Activated T-cell treated with anti-CD3 and anti-CD28 coated beads, Interleukin-2, amount 50 U/mL, for 72 hours (primary cell): Measurements from ENCODE around the gene NRIP2. TPM values are rescaled to one million over a fixed set of nuclear protein-coding genes. Genes with fewer than 3 reads are reported as not detected.

Experiments
- ATAC-seq, 2 donors: fragments of 150-1000 bp; cut with Tn5 transposase; replicated peaks in 1 of 2; 2 replicates each; pipeline ENCODE4 v1.10.0; 2021; ENCODE audit warnings: moderate library complexity in 2 of 2, mild to moderate bottlenecking in 1 of 2
- DNase-seq, 2 donors: peaks; one replicate each; pipeline ENCODE4 v3.0.0; 2021 to 2022; ENCODE audit warnings: mixed read lengths in 1 of 2
- H3K27ac Mint-ChIP-seq: one replicate; pipeline ENCODE4 v1.8.0; 2022; ENCODE audit warnings: mild to moderate bottlenecking, moderate library complexity, mixed read lengths
- H3K27me3 Mint-ChIP-seq: one replicate; pipeline ENCODE4 v1.8.0; 2022; ENCODE audit warnings: low read depth, mixed read lengths
- H3K36me3 Mint-ChIP-seq, 2 donors: one replicate each; pipeline ENCODE4 v1.8.0; 2022; ENCODE audit warnings: mixed read lengths in 2 of 2, mild to moderate bottlenecking in 1 of 2; ENCODE audit not compliant: insufficient read depth in 2 of 2
- H3K4me1 Mint-ChIP-seq: one replicate; pipeline ENCODE4 v1.8.0; 2022; ENCODE audit warnings: low read depth, mixed read lengths
- H3K4me3 Mint-ChIP-seq, 2 donors: one replicate each; pipeline ENCODE4 v1.8.0; 2022; ENCODE audit warnings: mild to moderate bottlenecking in 2 of 2, mixed read lengths in 2 of 2, moderate library complexity in 2 of 2
- H3K9me3 Mint-ChIP-seq, 2 donors: one replicate each; pipeline ENCODE4 v1.8.0; 2022; ENCODE audit warnings: mixed read lengths in 2 of 2
- total RNA-seq, 2 donors: library from RNA; stranded (reverse); gene quantifications; one replicate each; pipeline ENCODE4 v1.2.3, GENCODE V29; 2022

The NRIP2 gene
- total RNA-seq, 2 donors from 2014 or later: not detected

GRCh38 chr12:2835691-2836403 is 1.0 kb upstream of the NRIP2 start:
- Mint-ChIP-seq H3K27me3 (no peaks in the 10 kb centered on the region), H3K4me3 (no peak overlapping the region), H3K4me1 (no peaks in the 10 kb centered on the region), H3K9me3 (no peaks in the 10 kb centered on the region), H3K27ac (peak overlapping the region; percentile 22), H3K36me3 (peaks cover 2 to 4% of the 10 kb centered on the region in 2 donors)
- no peak for ATAC-seq
- DNase-seq: no peak

GRCh38 chr12:2833810-2834209 is 1.0 kb downstream of the NRIP2 start:
- H3K9me3 Mint-ChIP-seq: no peaks in the 10 kb centered on the region
- no peak overlapping the region for H3K27ac Mint-ChIP-seq
- no peak overlapping the region for H3K4me3 Mint-ChIP-seq
- DNase-seq: no peak
- no peaks in the 10 kb centered on the region for H3K4me1 Mint-ChIP-seq
- H3K27me3 Mint-ChIP-seq: no peaks in the 10 kb centered on the region
- H3K36me3 Mint-ChIP-seq: peaks cover 2% of the 10 kb centered on the region in 2 donors
- ATAC-seq: no peak

GRCh38 chr12:2833327-2833726 is 1.5 kb downstream of the NRIP2 start:
- no peak for ATAC-seq
- Mint-ChIP-seq H3K4me1 (no peaks in the 10 kb centered on the region), H3K27ac (no peak overlapping the region), H3K9me3 (no peaks in the 10 kb centered on the region), H3K27me3 (no peaks in the 10 kb centered on the region), H3K36me3 (peaks cover 2% of the 10 kb centered on the region in 2 donors), H3K4me3 (no peak overlapping the region)
- no peak for DNase-seq

GRCh38 chr12:2832550-2833127 is 2.2 kb downstream of the NRIP2 start:
- DNase-seq: no peak
- Mint-ChIP-seq H3K4me3 (no peak overlapping the region), H3K9me3 (no peaks in the 10 kb centered on the region), H3K36me3 (peaks cover 2% of the 10 kb centered on the region in 2 donors), H3K27ac (peak overlapping the region; percentile 24), H3K4me1 (no peaks in the 10 kb centered on the region), H3K27me3 (no peaks in the 10 kb centered on the region)
- no peak for ATAC-seq

GRCh38 chr12:2829275-2829674 is 5.6 kb downstream of the NRIP2 start:
- no peaks in the 10 kb centered on the region for H3K4me1 Mint-ChIP-seq
- H3K27me3 Mint-ChIP-seq: no peaks in the 10 kb centered on the region
- H3K27ac Mint-ChIP-seq: no peak overlapping the region
- H3K4me3 Mint-ChIP-seq: no peak overlapping the region
- H3K9me3 Mint-ChIP-seq: no peaks in the 10 kb centered on the region
- H3K36me3 Mint-ChIP-seq: peaks cover 0 to 7% of the 10 kb centered on the region in 2 donors
- DNase-seq (no peak), ATAC-seq (no peak)

GRCh38 chr12:2826721-2827515 is 7.9 kb downstream of the NRIP2 start:
- peaks cover 0 to 7% of the 10 kb centered on the region in 2 donors for H3K36me3 Mint-ChIP-seq
- H3K27me3 Mint-ChIP-seq: no peaks in the 10 kb centered on the region
- DNase-seq (no peak), ATAC-seq (no peak)
- H3K4me1 Mint-ChIP-seq: no peaks in the 10 kb centered on the region
- H3K4me3 Mint-ChIP-seq: no peak overlapping the region
- H3K9me3 Mint-ChIP-seq: no peaks in the 10 kb centered on the region
- H3K27ac Mint-ChIP-seq: no peak overlapping the region

GRCh38 chr12:2826036-2826435 is 8.8 kb downstream of the NRIP2 start:
- H3K4me3 Mint-ChIP-seq: no peak overlapping the region
- peak overlapping the region; percentile 66 for H3K27ac Mint-ChIP-seq
- peaks cover 0 to 7% of the 10 kb centered on the region in 2 donors for H3K36me3 Mint-ChIP-seq
- DNase-seq (no peak), ATAC-seq (no peak)
- H3K9me3 Mint-ChIP-seq: no peaks in the 10 kb centered on the region
- no peaks in the 10 kb centered on the region for H3K4me1 Mint-ChIP-seq
- no peaks in the 10 kb centered on the region for H3K27me3 Mint-ChIP-seq

GRCh38 chr12:2825132-2825531 is 9.7 kb downstream of the NRIP2 start:
- Mint-ChIP-seq H3K27ac (no peak overlapping the region), H3K27me3 (no peaks in the 10 kb centered on the region), H3K9me3 (no peaks in the 10 kb centered on the region), H3K4me3 (no peak overlapping the region), H3K4me1 (no peaks in the 10 kb centered on the region), H3K36me3 (peaks cover 1 to 8% of the 10 kb centered on the region in 2 donors)
- DNase-seq: no peak
- no peak for ATAC-seq

- ATAC-seq (no peak), DNase-seq (no peak)
- H3K4me3 Mint-ChIP-seq: no peak overlapping the region
- H3K27ac Mint-ChIP-seq: no peak overlapping the region
- H3K9me3 Mint-ChIP-seq: no peaks in the 10 kb centered on the region
- peaks cover 1 to 11% of the 10 kb centered on the region in 2 donors for H3K36me3 Mint-ChIP-seq
- H3K27me3 Mint-ChIP-seq: no peaks in the 10 kb centered on the region
- no peaks in the 10 kb centered on the region for H3K4me1 Mint-ChIP-seq
Observed at GRCh38 chr12:2824541-2824940, 10.3 kb downstream of the NRIP2 start.

- Mint-ChIP-seq H3K4me1 (no peaks in the 10 kb centered on the region), H3K36me3 (peaks cover 1 to 11% of the 10 kb centered on the region in 2 donors), H3K27me3 (no peaks in the 10 kb centered on the region), H3K9me3 (no peaks in the 10 kb centered on the region), H3K4me3 (no peak overlapping the region), H3K27ac (no peak overlapping the region)
- ATAC-seq: no peak
- DNase-seq: no peak
Observed at GRCh38 chr12:2823483-2823882, 11.4 kb downstream of the NRIP2 start.

GRCh38 chr12:2820432-2820831 is 14.4 kb downstream of the NRIP2 start:
- no peak for ATAC-seq
- peaks cover 5% of the 10 kb centered on the region for H3K4me1 Mint-ChIP-seq
- DNase-seq: no peak
- H3K27me3 Mint-ChIP-seq: no peaks in the 10 kb centered on the region
- H3K4me3 Mint-ChIP-seq: no peak overlapping the region
- no peak overlapping the region for H3K27ac Mint-ChIP-seq
- peaks cover 1 to 21% of the 10 kb centered on the region in 2 donors for H3K36me3 Mint-ChIP-seq
- no peaks in the 10 kb centered on the region for H3K9me3 Mint-ChIP-seq

- Mint-ChIP-seq H3K4me1 (peaks cover 11% of the 10 kb centered on the region), H3K36me3 (peaks cover 1 to 18% of the 10 kb centered on the region in 2 donors), H3K4me3 (no peak overlapping the region), H3K27me3 (no peaks in the 10 kb centered on the region), H3K27ac (no peak overlapping the region), H3K9me3 (no peaks in the 10 kb centered on the region)
- DNase-seq (no peak), ATAC-seq (no peak)
Observed at GRCh38 chr12:2819810-2820209, 15.0 kb downstream of the NRIP2 start.
